Hepatocyte (in vitro differentiated cells): ENCODE data around the gene KRT84. TPM values are rescaled to one million over a fixed set of nuclear protein-coding genes. Genes with fewer than 3 reads are reported as not detected.

Experiments used
- DNase-seq: peaks from one replicate; pipeline ENCODE4 v3.0.0-alpha.2; 2016; ENCODE audit warnings: low spot score
- H2AFZ ChIP-seq: fragments of 200-600 bp; sonication (generic); 2 replicates; pipeline ENCODE4 v1.6.0; 2016; ENCODE audit warnings: antibody characterized with exemption, mild to moderate bottlenecking
- H3K27ac ChIP-seq: fragments of 200-600 bp; sonication (generic); 2 replicates; pipeline ENCODE4 v1.5.1; 2016; ENCODE audit warnings: mild to moderate bottlenecking
- H3K27me3 ChIP-seq: fragments of 200-600 bp; sonication (generic); 2 replicates; pipeline ENCODE4 v1.6.1; 2016
- H3K36me3 ChIP-seq: fragments of 200-600 bp; sonication (generic); replicated peaks from 2 replicates; pipeline ENCODE4 v1.5.1; 2016; ENCODE audit warnings: low read depth; ENCODE audit not compliant: insufficient read depth
- H3K4me1 ChIP-seq: fragments of 200-600 bp; sonication (generic); 2 replicates; pipeline ENCODE4 v1.5.1; 2016; ENCODE audit warnings: mild to moderate bottlenecking, moderate library complexity; ENCODE audit not compliant: insufficient read depth
- H3K4me2 ChIP-seq: fragments of 200-600 bp; sonication (generic); 2 replicates; pipeline ENCODE4 v1.6.0; 2016
- H3K4me3 ChIP-seq: fragments of 200-600 bp; sonication (generic); 2 replicates; pipeline ENCODE4 v1.5.1; 2016; ENCODE audit warnings: mild to moderate bottlenecking
- H3K79me2 ChIP-seq: fragments of 200-600 bp; sonication (generic); 2 replicates; pipeline ENCODE4 v1.6.0; 2017; ENCODE audit warnings: mild to moderate bottlenecking
- H3K9me2 ChIP-seq: fragments of 200-600 bp; sonication (generic); replicated peaks from 2 replicates; pipeline ENCODE4 v1.6.0; 2017; ENCODE audit warnings: mild to moderate bottlenecking; ENCODE audit not compliant: insufficient read depth
- H3K9me3 ChIP-seq: fragments of 200-600 bp; sonication (generic); 2 replicates; pipeline ENCODE4 v1.5.1; 2016; ENCODE audit warnings: low read depth, mild to moderate bottlenecking
- H4K20me1 ChIP-seq: fragments of 200-600 bp; sonication (generic); 2 replicates; pipeline ENCODE4 v1.6.0; 2016; ENCODE audit warnings: mild to moderate bottlenecking; ENCODE audit not compliant: insufficient read depth, poor library complexity, severe bottlenecking
- EZH2 ChIP-seq: fragments of 200-600 bp; sonication (generic); IDR thresholded peaks from 2 replicates; pipeline ENCODE4 v1.6.1; 2016; ENCODE audit warnings: antibody characterized with exemption, mild to moderate bottlenecking, borderline replicate concordance
- EZH2phosphoT487 ChIP-seq: fragments of 200-600 bp; sonication (generic); IDR thresholded peaks from one replicate; pipeline ENCODE4 v1.6.1; 2018; ENCODE audit warnings: antibody characterized with exemption, mild to moderate bottlenecking, low read depth, moderate library complexity; ENCODE audit not compliant: unreplicated experiment, severe bottlenecking
- WGBS: methylation state at CpG from one replicate; pipeline ENCODE4 v1.1.6; 2016; ENCODE audit warnings: low lambda C conversion rate; ENCODE audit errors: missing lambda C conversion rate; 5-methylcytosine and 5-hydroxymethylcytosine counted together
- polyA plus RNA-seq: library from polyadenylated mRNA; unstranded; fragments of >200 nt; fragmentation: Nextera tagmentation; extraction: Ambion mirVana; gene quantifications from 2 replicates; pipeline ENCODE4 v1.2.1, GENCODE V29; 2016
- total RNA-seq: library from RNA; depleted of rRNA; stranded (reverse); fragments of >200 nt; gene quantifications from 2 replicates; pipeline ENCODE4 v1.2.3, GENCODE V29; 2014
- TF ChIP-seq, protein P1 (sequence below): fragments of 200-600 bp; sonication (generic); IDR thresholded peaks from 2 replicates; pipeline ENCODE4 v1.5.1; 2016; ENCODE audit warnings: antibody characterized with exemption, mild to moderate bottlenecking; ENCODE audit not compliant: poor library complexity

The KRT84 gene
- total and polyA plus RNA-seq, 2 experiments from 2014 or later = not detected

GRCh38 chr12:52354200-52354599, 31.3 kb downstream of the KRT84 start:
- no peaks in the 10 kb centered on the region for H3K36me3 ChIP-seq
- no peaks in the 10 kb centered on the region for H3K79me2 ChIP-seq
- H3K27me3 ChIP-seq = peaks cover 3% of the 10 kb centered on the region
- no peak overlapping the region for H3K4me2 ChIP-seq
- DNase-seq = no peak
- no peak overlapping the region for H2AFZ ChIP-seq
- 54% methylated on average over 5 of the region's 5 CpGs for WGBS
- no peak overlapping the region for H3K27ac ChIP-seq
- no peaks in the 10 kb centered on the region for H3K9me2 ChIP-seq
- no peak overlapping the region for H3K4me3 ChIP-seq
- H4K20me1 ChIP-seq = no peaks in the 10 kb centered on the region
- TF ChIP-seq EZH2 = no peak
- TF ChIP-seq EZH2phosphoT487 = no peak
- TF ChIP-seq, protein P1, sequence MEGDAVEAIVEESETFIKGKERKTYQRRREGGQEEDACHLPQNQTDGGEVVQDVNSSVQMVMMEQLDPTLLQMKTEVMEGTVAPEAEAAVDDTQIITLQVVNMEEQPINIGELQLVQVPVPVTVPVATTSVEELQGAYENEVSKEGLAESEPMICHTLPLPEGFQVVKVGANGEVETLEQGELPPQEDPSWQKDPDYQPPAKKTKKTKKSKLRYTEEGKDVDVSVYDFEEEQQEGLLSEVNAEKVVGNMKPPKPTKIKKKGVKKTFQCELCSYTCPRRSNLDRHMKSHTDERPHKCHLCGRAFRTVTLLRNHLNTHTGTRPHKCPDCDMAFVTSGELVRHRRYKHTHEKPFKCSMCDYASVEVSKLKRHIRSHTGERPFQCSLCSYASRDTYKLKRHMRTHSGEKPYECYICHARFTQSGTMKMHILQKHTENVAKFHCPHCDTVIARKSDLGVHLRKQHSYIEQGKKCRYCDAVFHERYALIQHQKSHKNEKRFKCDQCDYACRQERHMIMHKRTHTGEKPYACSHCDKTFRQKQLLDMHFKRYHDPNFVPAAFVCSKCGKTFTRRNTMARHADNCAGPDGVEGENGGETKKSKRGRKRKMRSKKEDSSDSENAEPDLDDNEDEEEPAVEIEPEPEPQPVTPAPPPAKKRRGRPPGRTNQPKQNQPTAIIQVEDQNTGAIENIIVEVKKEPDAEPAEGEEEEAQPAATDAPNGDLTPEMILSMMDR = no peak
- H3K4me1 ChIP-seq = no peaks in the 10 kb centered on the region
- no peaks in the 10 kb centered on the region for H3K9me3 ChIP-seq

DNA sequence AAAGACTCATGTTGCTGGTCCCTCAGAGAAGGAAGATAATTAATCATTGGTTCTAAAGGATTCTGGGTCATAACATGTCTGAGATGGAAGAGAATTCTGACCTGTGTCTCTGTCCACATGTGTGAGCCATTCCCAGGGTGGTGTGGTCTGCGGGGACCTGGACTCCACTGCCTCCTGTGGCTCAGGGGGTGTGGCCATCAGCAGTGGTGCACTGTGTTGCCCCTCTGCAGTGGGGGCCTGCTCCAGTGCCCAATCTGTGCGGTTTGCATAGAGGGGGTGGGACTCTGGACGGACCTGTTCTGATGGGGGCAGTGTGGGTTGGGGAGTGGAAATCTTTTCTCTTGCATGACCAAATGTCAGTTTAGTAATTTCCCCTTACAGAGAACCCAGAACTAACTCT, 31.7 kb downstream of the KRT84 start:
- no peak overlapping the region for H3K27ac ChIP-seq
- no peak for TF ChIP-seq EZH2
- TF ChIP-seq, protein P1 = no peak
- no peak for TF ChIP-seq EZH2phosphoT487
- H2AFZ ChIP-seq = no peak overlapping the region
- DNase-seq = no peak
- H3K27me3 ChIP-seq = peaks cover 3% of the 10 kb centered on the region
- no peaks in the 10 kb centered on the region for H3K4me1 ChIP-seq
- H4K20me1 ChIP-seq = no peaks in the 10 kb centered on the region
- H3K4me3 ChIP-seq = no peak overlapping the region
- H3K9me2 ChIP-seq = no peaks in the 10 kb centered on the region
- WGBS = 83% methylated on average over 3 of the region's 3 CpGs
- no peak overlapping the region for H3K4me2 ChIP-seq
- no peaks in the 10 kb centered on the region for H3K79me2 ChIP-seq
- H3K9me3 ChIP-seq = no peaks in the 10 kb centered on the region
- no peaks in the 10 kb centered on the region for H3K36me3 ChIP-seq

GRCh38 chr12:52352951-52353350, 32.5 kb downstream of the KRT84 start:
- Histone ChIP-seq H3K4me2 (no peak overlapping the region), H3K36me3 (no peaks in the 10 kb centered on the region), H2AFZ (no peak overlapping the region), H4K20me1 (no peaks in the 10 kb centered on the region), H3K4me3 (no peak overlapping the region), H3K9me3 (no peaks in the 10 kb centered on the region), H3K79me2 (no peaks in the 10 kb centered on the region), H3K27me3 (peaks cover 3% of the 10 kb centered on the region), H3K9me2 (no peaks in the 10 kb centered on the region), H3K4me1 (no peaks in the 10 kb centered on the region), H3K27ac (no peak overlapping the region)
- DNase-seq = no peak
- 90% methylated on average over 2 of the region's 2 CpGs for WGBS
- TF ChIP-seq, protein P1 = no peak
- TF ChIP-seq EZH2phosphoT487 = no peak
- no peak for TF ChIP-seq EZH2
